OCI-LY3 (cell line): ENCODE data around the gene ZBTB32.

Experiments used
- CTCF ChIP-seq: fragments of 200-600, 300-600 bp; sonication (generic); IDR thresholded peaks from 2 replicates; pipeline ENCODE4 v1.5.1; 2014; ENCODE audit warnings: antibody characterized with exemption, low read length, low read depth
- EZH2phosphoT487 ChIP-seq: fragments of 200-600 bp; shearing (Covaris generic); IDR thresholded peaks from 2 replicates; pipeline ENCODE4 v1.6.1; 2018; ENCODE audit warnings: antibody characterized with exemption, mixed run types, low read depth

GRCh38 chr19:35656700-35657099 lies 47.7 kb upstream of the ZBTB32 start:
- TF ChIP-seq CTCF (no peak), EZH2phosphoT487 (no peak)
